GM21619 (cell line): ENCODE results near the gene PITPNM3.
"Not testable (repeated sequence)": the region's sequence is repeated elsewhere in the genome, so short reads cannot be mapped to it uniquely, and the experiment has no call there.

Source experiments
- ATAC-seq: cut with Tn5 transposase; IDR thresholded peaks from one replicate; pipeline ENCODE4 v1.9.1; 2021; ENCODE audit not compliant: unreplicated experiment

PITPNM3 gene

DNA sequence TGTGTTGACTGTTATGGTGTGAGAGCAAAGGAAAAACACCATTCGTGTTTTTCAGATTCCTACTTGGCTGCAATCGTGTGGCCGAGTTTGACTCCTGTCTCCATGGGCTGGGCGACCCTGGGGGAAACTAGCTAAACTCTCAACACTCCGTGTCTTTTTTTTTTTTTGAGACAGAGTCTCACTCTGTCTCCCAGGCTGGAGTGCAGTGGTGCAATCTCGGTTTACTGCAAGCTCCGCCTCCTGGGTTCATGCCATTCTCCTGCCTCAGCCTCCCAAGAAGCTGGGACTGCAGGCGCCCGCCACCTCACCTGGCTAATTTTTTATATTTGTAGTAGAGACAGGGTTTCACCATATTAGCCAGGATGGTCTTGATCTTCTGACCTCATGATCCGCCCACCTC is 73.6 kb downstream of the PITPNM3 start:
- not testable (repeated sequence) for ATAC-seq

GRCh38 chr17:6482105-6482455 is 74.3 kb downstream of the PITPNM3 start:
- no peak for ATAC-seq

DNA sequence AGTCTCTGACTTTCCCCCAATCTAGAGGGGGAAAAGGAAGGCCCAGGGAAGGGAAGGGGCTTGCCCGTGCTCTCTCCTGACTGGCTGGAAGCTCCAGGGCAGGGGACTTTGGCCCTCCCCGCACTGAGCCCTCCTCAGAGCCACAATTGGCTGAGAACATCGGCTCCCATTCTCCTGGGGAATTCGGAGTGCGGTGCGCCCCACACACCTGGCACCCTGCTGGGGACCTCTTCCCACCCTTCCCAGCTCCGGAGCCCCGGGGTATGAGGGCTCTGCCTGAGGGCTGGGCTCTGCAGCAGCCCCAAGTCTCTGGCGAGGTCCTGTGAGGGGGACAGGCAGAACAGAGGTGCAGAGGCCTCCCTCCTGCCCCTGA is 76.1 kb downstream of the PITPNM3 start:
- no peak for ATAC-seq

- no peak for ATAC-seq
Measured at GRCh38 chr17:6479622-6480302, 76.6 kb downstream of the PITPNM3 start.

GRCh38 chr17:6478486-6478885 is 77.9 kb downstream of the PITPNM3 start:
- ATAC-seq, result no peak

DNA sequence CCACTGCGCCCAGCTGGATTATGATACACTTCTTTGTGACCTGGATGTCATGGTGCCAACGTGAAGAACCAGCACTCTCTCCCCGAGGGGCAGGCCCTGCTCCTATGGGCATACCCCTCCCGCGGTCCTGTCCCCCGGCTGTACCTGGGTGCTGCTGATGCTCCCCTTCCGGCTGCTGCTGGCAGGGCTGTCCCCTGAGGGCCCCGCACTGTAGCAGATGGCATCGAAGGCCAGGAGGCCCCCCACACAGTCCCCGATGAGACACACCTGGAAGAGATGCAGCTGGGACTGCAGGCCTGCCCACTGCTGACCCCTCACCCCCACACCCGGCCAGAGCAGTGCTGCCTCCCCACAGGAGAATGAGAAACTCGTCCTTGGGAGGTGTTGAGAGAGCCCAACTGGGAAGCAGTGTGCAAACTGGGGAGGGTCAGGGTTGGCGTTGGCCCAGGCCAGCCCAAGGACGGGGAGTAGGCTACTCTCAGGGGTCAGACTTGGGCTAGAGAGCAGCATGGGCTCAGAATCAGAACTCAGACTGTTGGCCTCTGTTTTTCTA is 78.4 kb downstream of the PITPNM3 start:
- no peak for ATAC-seq

- no peak for ATAC-seq
Measured at GRCh38 chr17:6476810-6477179, 79.6 kb downstream of the PITPNM3 start.

GRCh38 chr17:6476076-6476809 is 80.1 kb downstream of the PITPNM3 start:
- no peak for ATAC-seq

DNA sequence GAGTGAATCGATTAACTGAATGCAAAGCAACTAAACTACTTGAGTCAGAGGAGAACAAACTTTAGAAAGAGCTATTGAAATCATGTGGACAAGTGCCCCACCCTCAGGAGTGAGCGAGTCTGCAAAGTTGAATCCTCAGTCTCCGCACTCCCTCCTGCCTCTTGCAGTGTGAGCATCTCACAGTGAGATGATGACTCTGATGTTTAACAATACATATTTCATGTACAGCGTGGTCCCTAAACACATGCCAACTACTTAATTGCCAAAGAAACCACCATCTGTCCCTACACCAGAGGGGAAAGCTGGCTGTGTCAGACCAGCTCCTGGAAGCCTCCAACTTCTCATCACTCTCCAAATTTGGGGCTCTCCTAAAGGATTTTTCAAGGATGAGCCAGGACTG is 80.9 kb downstream of the PITPNM3 start:
- ATAC-seq, result no peak

- no peak for ATAC-seq
Measured at GRCh38 chr17:6474906-6475305, 81.4 kb downstream of the PITPNM3 start.

DNA sequence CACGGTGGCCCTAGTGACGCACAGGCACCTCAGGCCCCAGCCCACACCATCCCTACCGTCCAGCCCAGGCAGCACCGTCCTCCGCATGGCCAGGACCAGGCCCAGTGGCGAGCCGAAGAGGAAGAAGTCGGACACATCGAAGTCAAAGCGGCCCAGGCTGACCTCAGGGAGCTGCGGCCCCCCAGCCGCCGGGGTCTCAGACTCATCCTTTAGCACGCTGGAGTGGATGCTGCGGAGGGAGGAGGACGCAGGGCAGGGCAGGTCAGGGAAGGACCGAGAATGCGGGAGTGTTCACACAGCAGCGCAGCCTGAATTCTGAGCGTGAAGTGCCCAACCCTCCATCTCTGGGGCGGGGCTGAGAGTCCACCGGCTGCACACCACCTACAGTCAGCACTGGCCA is 82.0 kb downstream of the PITPNM3 start:
- no peak for ATAC-seq

- no peak for ATAC-seq
Measured at GRCh38 chr17:6473128-6473767, 83.1 kb downstream of the PITPNM3 start.

- no peak for ATAC-seq
Measured at GRCh38 chr17:6472517-6472916, 83.8 kb downstream of the PITPNM3 start.

DNA sequence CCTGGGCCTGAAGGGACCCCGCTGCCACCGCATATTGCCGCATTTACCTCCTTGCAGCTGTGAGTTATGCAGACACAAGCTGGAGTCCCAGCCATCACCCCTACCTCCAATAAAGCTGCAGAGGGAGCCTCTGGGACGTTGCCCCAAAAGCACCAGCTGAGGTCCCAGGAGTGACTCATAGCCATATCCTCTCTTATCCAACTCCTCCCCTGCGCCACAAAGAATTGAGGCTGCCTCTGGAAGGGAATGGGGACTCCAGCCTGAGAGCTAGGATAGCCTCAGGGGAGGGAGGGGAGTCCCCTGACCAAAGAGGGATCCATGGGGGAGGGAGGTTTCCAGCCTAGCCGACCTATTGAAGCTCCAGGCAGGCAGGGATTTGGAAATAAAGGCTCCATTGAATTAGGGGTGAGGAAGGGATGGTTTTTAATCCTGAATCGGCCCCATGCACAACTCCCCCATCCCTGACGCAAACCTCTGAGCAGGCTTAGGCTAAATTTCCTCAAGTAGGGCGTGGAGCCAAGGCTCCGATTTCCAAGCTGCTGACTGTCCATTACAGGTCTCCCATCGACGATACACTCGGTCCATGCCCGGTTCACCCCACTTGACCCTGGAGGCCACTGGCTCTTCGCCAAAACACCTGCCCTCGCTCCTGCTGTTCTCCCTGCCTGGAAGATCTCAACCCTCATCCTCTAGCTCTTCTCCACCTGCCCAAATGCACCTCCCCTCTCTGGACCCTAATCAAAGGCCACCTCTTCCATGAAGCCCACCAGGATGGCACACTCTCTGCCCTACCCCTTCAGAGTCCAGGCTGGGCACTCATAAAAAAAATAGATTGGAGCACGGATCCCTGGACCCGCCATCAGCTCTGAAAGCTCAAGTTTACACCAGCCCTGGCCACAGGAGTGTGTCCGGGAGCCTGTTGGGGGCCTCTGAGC is 84.6 kb downstream of the PITPNM3 start:
- ATAC-seq, result no peak

DNA sequence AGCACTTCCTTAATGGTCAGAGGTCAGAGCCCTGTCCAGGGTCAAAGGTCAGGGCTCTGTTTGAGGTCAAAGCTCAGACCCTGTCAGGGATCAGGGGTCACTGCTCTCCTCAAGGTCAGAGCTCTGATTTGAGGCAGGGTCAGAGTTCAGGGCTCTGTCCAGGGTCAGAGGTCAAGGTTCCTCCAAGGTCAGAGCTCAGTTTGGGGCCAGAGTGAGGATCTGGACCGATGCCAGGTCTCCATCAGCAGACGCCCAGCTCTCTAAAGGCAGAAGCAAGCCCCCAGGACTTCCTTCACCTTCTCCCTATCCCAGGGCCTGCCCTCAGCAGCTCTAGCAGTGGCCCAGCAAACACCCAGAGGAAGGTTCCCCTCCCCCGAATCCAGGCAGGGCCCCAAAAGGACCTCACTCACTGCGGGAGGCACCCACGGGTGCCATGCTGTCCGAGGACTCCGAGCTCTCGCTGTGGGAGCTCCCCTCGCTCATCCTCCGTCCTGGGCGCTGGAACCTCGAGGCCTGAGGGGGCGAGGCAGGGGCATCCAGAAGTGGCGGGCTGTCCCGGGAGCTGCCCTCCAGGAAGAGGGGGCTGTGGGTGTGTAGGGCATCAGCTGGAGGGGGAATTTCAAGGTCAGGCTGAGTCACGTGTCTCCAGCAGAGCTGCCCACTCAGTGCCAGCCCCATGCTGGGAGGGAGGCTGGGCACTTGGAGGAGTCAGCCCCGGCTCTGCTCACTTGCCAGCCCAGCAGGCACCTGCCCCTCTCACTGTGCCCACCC is 85.4 kb downstream of the PITPNM3 start:
- no peak for ATAC-seq

GRCh38 chr17:6470146-6470718 is 86.1 kb downstream of the PITPNM3 start:
- no peak for ATAC-seq

GRCh38 chr17:6468051-6468790 is 88.1 kb downstream of the PITPNM3 start:
- ATAC-seq, result no peak

DNA sequence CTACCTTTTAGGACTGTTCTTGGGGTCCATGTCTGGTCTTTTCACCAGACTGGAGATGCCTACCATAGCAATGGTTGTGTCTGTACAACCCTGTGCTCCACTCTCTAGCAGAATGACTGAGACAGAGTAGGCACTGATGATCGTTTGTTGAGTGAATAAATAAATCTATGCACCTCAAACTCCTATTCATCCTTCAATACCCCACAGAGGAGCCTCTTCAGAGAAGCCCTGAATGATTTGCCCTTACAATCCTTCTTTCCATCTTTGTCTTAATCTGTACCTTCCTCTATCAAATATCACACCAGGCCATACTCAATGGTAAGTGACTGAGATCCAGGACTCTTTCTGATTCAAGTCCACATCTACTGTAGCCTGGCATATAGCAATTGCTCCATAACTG is 88.8 kb downstream of the PITPNM3 start:
- no peak for ATAC-seq
